H1 (cell line): ENCODE data around the gene L2HGDH. TPM values are rescaled to one million over a fixed set of nuclear protein-coding genes. Genes with fewer than 3 reads are reported as not detected.

Experiments
- CTCF ChIA-PET: fragments of 300-600 bp; sonication (Branson Sonifier 250); formaldehyde crosslinking; loops from one replicate; lab custom pipeline; 2021; ENCODE audit not compliant: partially characterized antibody; lab: Charles Lee
- POLR2A ChIA-PET: fragments of 300-600 bp; sonication (Branson Sonifier 250); formaldehyde crosslinking; loops from one replicate; lab custom pipeline; 2021; ENCODE audit warnings: inconsistent platforms; ENCODE audit not compliant: partially characterized antibody; lab: Charles Lee
- DNase-seq, 2 experiments: peaks; one replicate each; pipeline versions ENCODE4 v3.0.0 to v3.0.0-alpha.2; 2010 to 2022; ENCODE audit warnings: low spot score in 2 of 2, low read depth in 1 of 2, mixed read lengths in 1 of 2
- FAIRE-seq: peaks from 2 replicates; lab custom pipeline; 2011; peaks lifted over from hg19 to GRCh38; lab: Jason Lieb, UNC
- H2AFZ ChIP-seq: 2 replicates; pipeline ENCODE4 v1.8.1; 2012; ENCODE audit warnings: low read length, inconsistent platforms
- H2AK5ac ChIP-seq: 2 replicates; pipeline ENCODE4 v1.6.1; 2013; ENCODE audit warnings: low read depth, low read length
- H2BK120ac ChIP-seq: replicated peaks from 2 replicates; pipeline ENCODE3; 2013; ENCODE audit warnings: low read depth, low read length, inconsistent platforms
- H2BK12ac ChIP-seq: 2 replicates; pipeline ENCODE4 v1.6.1; 2013; ENCODE audit warnings: low read depth, low read length
- H2BK15ac ChIP-seq: 2 replicates; pipeline ENCODE4 v1.6.1; 2013; ENCODE audit warnings: low read length
- H2BK20ac ChIP-seq: 2 replicates; pipeline ENCODE4 v1.6.1; 2013; ENCODE audit warnings: low read length
- H2BK5ac ChIP-seq: 2 replicates; pipeline ENCODE4 v1.6.1; 2013; ENCODE audit warnings: low read depth, low read length
- H3K14ac ChIP-seq: 2 replicates; pipeline ENCODE4 v1.6.1; 2013; ENCODE audit warnings: inconsistent platforms; ENCODE audit not compliant: insufficient read length
- H3K18ac ChIP-seq: 2 replicates; pipeline ENCODE4 v1.6.1; 2013; ENCODE audit warnings: low read length; ENCODE audit errors: extremely low read depth
- H3K23ac ChIP-seq: 2 replicates; pipeline ENCODE4 v1.6.1; 2013; ENCODE audit warnings: inconsistent platforms; ENCODE audit not compliant: insufficient read length
- H3K23me2 ChIP-seq: 2 replicates; pipeline ENCODE4 v1.6.1; 2013; ENCODE audit warnings: low read depth, low read length
- H3K27ac ChIP-seq: 2 replicates; pipeline ENCODE4 v1.6.1; 2011; ENCODE audit warnings: low read depth, low read length, inconsistent platforms
- H3K27me3 ChIP-seq, 4 experiments: replicated peaks in 1 of 4; 1 replicate in 1 of 4; 2 replicates in 3 of 4; pipeline versions ENCODE4 v1.6.1 to v1.8.1; 2011 to 2013; ENCODE audit warnings: low read length in 3 of 4, mild to moderate bottlenecking in 3 of 4, inconsistent platforms in 2 of 4, mixed read lengths in 2 of 4, moderate library complexity in 1 of 4; ENCODE audit not compliant: control insufficient read depth in 3 of 4, insufficient read depth in 3 of 4; ENCODE audit errors: extremely low read depth in 1 of 4
- H3K36me3 ChIP-seq, 4 experiments: 2 replicates each; pipeline versions ENCODE4 v1.6.1 to v1.8.1; 2011 to 2013; ENCODE audit warnings: mild to moderate bottlenecking in 4 of 4, low read length in 3 of 4, moderate library complexity in 2 of 4, control low read depth in 1 of 4, inconsistent platforms in 1 of 4; ENCODE audit not compliant: insufficient read depth in 4 of 4, control insufficient read depth in 2 of 4
- H3K4ac ChIP-seq: replicated peaks from 2 replicates; pipeline ENCODE3; 2013; ENCODE audit warnings: low read length, low read depth, mixed read lengths, inconsistent platforms; ENCODE audit not compliant: insufficient read length
- H3K4me1 ChIP-seq, 4 experiments: replicated peaks in 1 of 4; 1 replicate in 1 of 4; 2 replicates in 3 of 4; pipeline versions ENCODE4 v1.6.1 to v1.8.1; 2011 to 2013; ENCODE audit warnings: low read length in 3 of 4, inconsistent platforms in 2 of 4, mixed read lengths in 1 of 4; ENCODE audit not compliant: insufficient read depth in 4 of 4, control insufficient read depth in 3 of 4
- H3K4me2 ChIP-seq, 2 experiments: 2 replicates each; pipeline versions ENCODE4 v1.6.1 to v1.8.1; 2011 to 2013; ENCODE audit warnings: low read depth in 2 of 2, low read length in 2 of 2, control low read depth in 1 of 2, inconsistent platforms in 1 of 2, mild to moderate bottlenecking in 1 of 2; ENCODE audit not compliant: insufficient read depth in 1 of 2
- H3K4me3 ChIP-seq, 4 experiments: fragments of 200-600, 300-600 bp in 1 of 4; sonication (generic), shearing (Covaris generic), sonication (Bioruptor Twin) in 1 of 4; 2 replicates each; pipeline versions ENCODE4 v1.5.1 to v1.8.1; 2011 to 2016; ENCODE audit warnings: low read length in 4 of 4, low read depth in 3 of 4, control low read depth in 2 of 4, inconsistent platforms in 2 of 4, mild to moderate bottlenecking in 2 of 4, mixed read lengths in 1 of 4, moderate library complexity in 1 of 4; ENCODE audit not compliant: insufficient read depth in 2 of 4; ENCODE audit errors: extremely low read depth in 1 of 4
- H3K56ac ChIP-seq: replicated peaks from 2 replicates; pipeline ENCODE3; 2013; ENCODE audit warnings: low read depth, mild to moderate bottlenecking, mixed read lengths, low read length, inconsistent platforms; ENCODE audit not compliant: insufficient read length
- H3K79me1 ChIP-seq: 2 replicates; pipeline ENCODE4 v1.6.1; 2013; ENCODE audit warnings: low read depth, low read length, control low read depth
- H3K79me2 ChIP-seq, 2 experiments: 2 replicates each; pipeline versions ENCODE4 v1.6.1 to v1.8.1; 2012 to 2013; ENCODE audit warnings: low read length in 2 of 2, mild to moderate bottlenecking in 2 of 2, inconsistent platforms in 1 of 2; ENCODE audit not compliant: insufficient read depth in 2 of 2, control insufficient read depth in 1 of 2
- H3K9ac ChIP-seq, 4 experiments: replicated peaks in 1 of 4; 1 replicate in 1 of 4; 2 replicates in 3 of 4; pipeline versions ENCODE4 v1.6.1 to v1.8.1; 2011 to 2013; ENCODE audit warnings: low read depth in 3 of 4, low read length in 3 of 4, control low read depth in 2 of 4, mild to moderate bottlenecking in 2 of 4, moderate library complexity in 2 of 4, inconsistent platforms in 1 of 4; ENCODE audit errors: extremely low read depth in 1 of 4
- H3K9me3 ChIP-seq, 2 experiments: 2 replicates each; pipeline versions ENCODE4 v1.6.1 to v1.8.1; 2012 to 2013; ENCODE audit warnings: mild to moderate bottlenecking in 2 of 2, moderate library complexity in 2 of 2, control low read depth in 1 of 2, inconsistent platforms in 1 of 2, low read depth in 1 of 2, low read length in 1 of 2, mixed read lengths in 1 of 2; ENCODE audit not compliant: insufficient read depth in 2 of 2
- H4K20me1 ChIP-seq, 2 experiments: replicated peaks in 1 of 2; 2 replicates each; pipeline versions ENCODE3 to v1.8.1; 2011 to 2013; ENCODE audit warnings: inconsistent platforms in 2 of 2, low read length in 2 of 2, mild to moderate bottlenecking in 1 of 2; ENCODE audit not compliant: insufficient read depth in 2 of 2, control insufficient read depth in 1 of 2
- H4K5ac ChIP-seq: 2 replicates; pipeline ENCODE4 v1.6.1; 2013; ENCODE audit warnings: low read length, low read depth, mixed read lengths, inconsistent platforms; ENCODE audit not compliant: insufficient read length
- H4K8ac ChIP-seq: 2 replicates; pipeline ENCODE4 v1.8.0; 2013; ENCODE audit warnings: mild to moderate bottlenecking, moderate library complexity, low read length, inconsistent platforms; ENCODE audit not compliant: insufficient read depth; ENCODE audit errors: extremely low read depth
- H4K91ac ChIP-seq: replicated peaks from 2 replicates; pipeline ENCODE3; 2013; ENCODE audit warnings: low read length, mixed read lengths, inconsistent platforms; ENCODE audit not compliant: insufficient read length
- BRCA1 ChIP-seq: IDR thresholded peaks from 2 replicates; pipeline ENCODE4 v1.6.1; 2012; ENCODE audit warnings: low read depth, low read length, improper control_type of control experiment
- GABPA ChIP-seq: IDR thresholded peaks from 2 replicates; pipeline ENCODE4 v1.6.1; 2011; ENCODE audit warnings: mild to moderate bottlenecking, low read length, moderate library complexity, borderline replicate concordance; ENCODE audit not compliant: insufficient read depth
- HDAC6 ChIP-seq: IDR thresholded peaks from one replicate; pipeline ENCODE4 v1.7.1; 2012; ENCODE audit warnings: low read depth, mild to moderate bottlenecking, inconsistent platforms, low read length, moderate library complexity
- JUND ChIP-seq: IDR thresholded peaks from 2 replicates; pipeline ENCODE4 v1.6.1; 2011; ENCODE audit warnings: mild to moderate bottlenecking, improper control_type of control experiment, low read length
- MAFK ChIP-seq: IDR thresholded peaks from 2 replicates; pipeline ENCODE4 v1.6.1; 2012; ENCODE audit warnings: low read depth, mild to moderate bottlenecking, improper control_type of control experiment, low read length
- NRF1 ChIP-seq: IDR thresholded peaks from 2 replicates; pipeline ENCODE4 v1.6.1; 2011; ENCODE audit warnings: mild to moderate bottlenecking, low read depth, low read length, improper control_type of control experiment
- RBBP5 ChIP-seq: IDR thresholded peaks from 2 replicates; pipeline ENCODE4 v1.7.1; 2012; ENCODE audit warnings: low read depth, mild to moderate bottlenecking, inconsistent platforms, low read length, moderate library complexity, borderline replicate concordance
- RFX5 ChIP-seq: IDR thresholded peaks from 2 replicates; pipeline ENCODE4 v1.6.1; 2011; ENCODE audit warnings: low read depth, low read length, improper control_type of control experiment, borderline replicate concordance
- RXRA ChIP-seq: IDR thresholded peaks from 2 replicates; pipeline ENCODE4 v1.6.1; 2011; ENCODE audit warnings: low read depth, mild to moderate bottlenecking, low read length, moderate library complexity; ENCODE audit not compliant: insufficient read depth
- SRF ChIP-seq: IDR thresholded peaks from 2 replicates; pipeline ENCODE4 v1.6.1; 2011; ENCODE audit warnings: mild to moderate bottlenecking, low read depth, low read length, moderate library complexity
- SUZ12 ChIP-seq: fragments of 200-600 bp; sonication (generic); IDR thresholded peaks from 2 replicates; pipeline ENCODE4 v1.6.1; 2012; ENCODE audit warnings: mild to moderate bottlenecking, inconsistent platforms, low read length, moderate library complexity, mixed read lengths
- TAF1 ChIP-seq: IDR thresholded peaks from 2 replicates; pipeline ENCODE4 v1.6.1; 2011; ENCODE audit warnings: mild to moderate bottlenecking, low read depth, low read length
- TBP ChIP-seq: IDR thresholded peaks from 2 replicates; pipeline ENCODE4 v1.6.1; 2011; ENCODE audit warnings: low read depth, low read length, improper control_type of control experiment
- ZNF274 ChIP-seq: IDR thresholded peaks from 2 replicates; pipeline ENCODE4 v1.7.0; 2012; ENCODE audit warnings: low read length, borderline replicate concordance; ENCODE audit errors: extremely low read depth
- WGBS, 2 experiments: shearing (Covaris generic) in 1 of 2; methylation state at CpG; one replicate each; pipeline versions ENCODE4 v1.1.6 to v1.1.7; 2013 to 2015; ENCODE audit warnings: low lambda C conversion rate in 2 of 2, mixed read lengths in 2 of 2, inconsistent platforms in 1 of 2, low coverage in 1 of 2, missing lambda C conversion rate in 1 of 2; ENCODE audit not compliant: insufficient replicate concordance in 2 of 2, insufficient coverage in 1 of 2, insufficient read length in 1 of 2; ENCODE audit errors: extremely low coverage in 1 of 2, missing lambda C conversion rate in 1 of 2; 5-methylcytosine and 5-hydroxymethylcytosine counted together
- polyA plus RNA-seq, 7 experiments: library from polyadenylated mRNA; depleted of rRNA in 3 of 7; stranded (reverse) in 5 of 7; unstranded in 2 of 7; fragments of >200 nt in 5 of 7; fragments of 200-250 nt in 2 of 7; gene quantifications; 1 replicate in 5 of 7; 2 replicates in 1 of 7; 4 replicates in 1 of 7; pipeline versions ENCODE4 v1.2.1 to v1.2.3, GENCODE V29; 2011 to 2013; ENCODE audit warnings: missing spikeins in 2 of 7, mixed read lengths in 2 of 7
- total RNA-seq: library from RNA; stranded (reverse); fragmentation: NEBNext Ultra II Directional; extraction: Animal tissue kit (Norgen Biotek cat#: 25700); gene quantifications from 2 replicates; pipeline ENCODE4 v1.2.1, GENCODE V29; 2021

L2HGDH gene
- total and polyA plus RNA-seq, 2 of the 8 experiments (the other 6 are each of a cell fraction or from before 2014, with no cell fraction given): 12.2 to 28.6 TPM

DNA sequence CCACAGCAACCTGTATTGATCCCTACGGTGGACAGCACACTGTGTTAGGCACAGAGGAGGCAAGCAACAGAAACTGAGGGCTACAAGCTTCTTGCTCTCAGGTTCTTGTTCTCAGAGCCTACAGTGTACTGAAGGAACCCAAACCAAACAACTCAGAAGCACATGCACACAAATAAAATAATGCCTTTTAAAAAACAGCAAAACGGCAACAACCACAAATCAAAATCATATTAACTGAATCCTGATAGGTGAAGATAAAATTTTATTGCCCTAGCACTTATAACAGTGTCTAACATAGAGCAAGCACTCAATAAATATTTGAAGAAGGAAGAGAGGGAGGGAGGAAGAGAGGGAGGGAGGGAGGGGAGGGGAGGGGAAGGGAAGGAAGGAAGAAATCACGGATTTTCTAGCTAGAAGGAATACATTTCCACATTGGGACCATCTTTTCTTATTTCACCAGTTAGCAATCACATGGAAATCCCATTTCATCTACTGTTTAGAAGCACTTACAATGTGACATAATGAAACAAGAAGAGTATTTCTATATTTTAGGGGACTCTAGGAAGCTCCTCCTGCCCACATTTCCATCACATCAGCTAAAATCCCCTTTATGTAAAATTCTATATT, 27.3 kb upstream of the L2HGDH start:
- no peak overlapping the region for H3K56ac ChIP-seq
- peaks cover 0 to 2% (median 0%) of the 10 kb centered on the region in 4 experiments; a peak in 1 of 8 replicates for H3K36me3 ChIP-seq
- H3K4me2 ChIP-seq: no peak overlapping the region
- H3K79me2 ChIP-seq: no peaks in the 10 kb centered on the region
- H2BK5ac ChIP-seq: no peak overlapping the region
- H2BK12ac ChIP-seq: no peak overlapping the region
- no peak for DNase-seq
- H2BK120ac ChIP-seq: no peak overlapping the region
- H3K4me3 ChIP-seq: no peak overlapping the region
- H3K9ac ChIP-seq: no peak overlapping the region
- ChIA-PET POLR2A (interaction anchor here (0.8 kb wide), 1 partner anchor 18 kb away, joined by 3 read pairs; no protein-coding TSS in a partner anchor), CTCF (interaction anchor here (0.8 to 2.4 kb wide), 9 partner anchors 8 to 192 kb away, joined by 3 to 7 read pairs (median 4); no protein-coding TSS in a partner anchor)
- H4K5ac ChIP-seq: no peak overlapping the region
- no peak for FAIRE-seq
- no peak overlapping the region for H3K27ac ChIP-seq
- 88% methylated on average over 2 of the region's 3 CpGs; no CpG with 5 or more reads in 1 of the 2 experiments for WGBS, 2 experiments
- H4K8ac ChIP-seq: no peak overlapping the region
- H3K4me1 ChIP-seq: peaks cover 0 to 16% (median 10%) of the 10 kb centered on the region in 4 experiments; a peak in 5 of 7 replicates
- H3K23me2 ChIP-seq: no peaks in the 10 kb centered on the region
- H2AK5ac ChIP-seq: no peak overlapping the region
- no peaks in the 10 kb centered on the region for H4K20me1 ChIP-seq
- no peak overlapping the region for H3K4ac ChIP-seq
- H3K23ac ChIP-seq: no peak overlapping the region
- no peaks in the 10 kb centered on the region for H3K9me3 ChIP-seq
- H4K91ac ChIP-seq: no peak overlapping the region
- H3K18ac ChIP-seq: no peak overlapping the region
- no peaks in the 10 kb centered on the region for H3K27me3 ChIP-seq
- no peak overlapping the region for H2AFZ ChIP-seq
- no peak overlapping the region for H3K14ac ChIP-seq
- H2BK20ac ChIP-seq: no peak overlapping the region
- H3K79me1 ChIP-seq: no peaks in the 10 kb centered on the region
- no peak overlapping the region for H2BK15ac ChIP-seq
- TF ChIP-seq SRF: no peak
- TF ChIP-seq BRCA1: no peak
- no peak for TF ChIP-seq TAF1
- TF ChIP-seq SUZ12: no peak
- TF ChIP-seq RFX5: no peak
- TF ChIP-seq ZNF274: no peak
- no peak for TF ChIP-seq JUND
- TF ChIP-seq NRF1: no peak
- TF ChIP-seq MAFK: no peak
- no peak for TF ChIP-seq GABPA
- no peak for TF ChIP-seq RXRA
- no peak for TF ChIP-seq TBP
- TF ChIP-seq HDAC6: no peak
- TF ChIP-seq RBBP5: no peak
